Breast epithelium (tissue), 3 donors: ENCODE measurements around the gene CRPPA.

Source experiments
- CTCF ChIP-seq, 3 donors: fragments of 450-650 bp; IDR thresholded peaks; one replicate each; pipeline ENCODE4 v1.5.1; 2016 to 2017; ENCODE audit warnings: antibody characterized with exemption in 3 of 3, mild to moderate bottlenecking in 3 of 3, moderate library complexity in 3 of 3
- POLR2A ChIP-seq: fragments of 450-650 bp; IDR thresholded peaks from one replicate; pipeline ENCODE4 v1.6.1; 2016; ENCODE audit warnings: antibody characterized with exemption, mild to moderate bottlenecking, moderate library complexity
- POLR2AphosphoS5 ChIP-seq, 3 donors: sonication (generic); formaldehyde crosslinking; IDR thresholded peaks; one replicate each; pipeline ENCODE4 v1.6.1; 2017; ENCODE audit warnings: antibody characterized with exemption in 3 of 3

GRCh38 chr7:16399916-16400892, 21.1 kb downstream of the CRPPA start:
- TF ChIP-seq CTCF (IDR thresholded peaks at IDR 0.05) (no peak), POLR2A (no peak), POLR2AphosphoS5 (IDR thresholded peaks at IDR 0.05) (no peak)
